ENCODE measurements around the gene MYD88.

DNA sequence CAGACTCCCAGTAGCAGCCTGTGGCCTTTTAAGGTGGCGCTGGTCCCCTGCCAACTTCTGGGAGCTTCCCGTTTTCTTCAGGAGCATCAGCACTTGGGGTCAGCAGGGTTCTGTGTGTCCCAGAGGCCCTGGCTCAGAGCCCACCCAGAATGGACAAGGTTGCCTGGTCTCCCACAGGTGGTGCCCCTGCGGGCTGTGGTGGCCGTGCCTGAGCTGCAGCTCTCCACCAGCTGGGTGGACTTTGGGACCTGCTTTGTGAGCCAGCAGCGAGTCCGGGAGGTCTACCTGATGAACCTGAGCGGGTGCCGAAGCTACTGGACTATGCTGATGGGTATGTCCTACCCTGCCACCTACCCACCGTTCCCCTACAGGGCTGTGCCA, 17.0 kb upstream of the MYD88 start:
- TF ChIP-seq, protein P1, sequence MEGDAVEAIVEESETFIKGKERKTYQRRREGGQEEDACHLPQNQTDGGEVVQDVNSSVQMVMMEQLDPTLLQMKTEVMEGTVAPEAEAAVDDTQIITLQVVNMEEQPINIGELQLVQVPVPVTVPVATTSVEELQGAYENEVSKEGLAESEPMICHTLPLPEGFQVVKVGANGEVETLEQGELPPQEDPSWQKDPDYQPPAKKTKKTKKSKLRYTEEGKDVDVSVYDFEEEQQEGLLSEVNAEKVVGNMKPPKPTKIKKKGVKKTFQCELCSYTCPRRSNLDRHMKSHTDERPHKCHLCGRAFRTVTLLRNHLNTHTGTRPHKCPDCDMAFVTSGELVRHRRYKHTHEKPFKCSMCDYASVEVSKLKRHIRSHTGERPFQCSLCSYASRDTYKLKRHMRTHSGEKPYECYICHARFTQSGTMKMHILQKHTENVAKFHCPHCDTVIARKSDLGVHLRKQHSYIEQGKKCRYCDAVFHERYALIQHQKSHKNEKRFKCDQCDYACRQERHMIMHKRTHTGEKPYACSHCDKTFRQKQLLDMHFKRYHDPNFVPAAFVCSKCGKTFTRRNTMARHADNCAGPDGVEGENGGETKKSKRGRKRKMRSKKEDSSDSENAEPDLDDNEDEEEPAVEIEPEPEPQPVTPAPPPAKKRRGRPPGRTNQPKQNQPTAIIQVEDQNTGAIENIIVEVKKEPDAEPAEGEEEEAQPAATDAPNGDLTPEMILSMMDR (IDR thresholded peaks at IDR 0.05; ENCODE audit: insufficient read depth, low read depth, low read length): no peak
- no peak for TF ChIP-seq EZH2 (IDR thresholded peaks at IDR 0.05; ENCODE audit: insufficient read depth, low read length)

Measured in astrocyte (in vitro differentiated cells and primary cell).